Myocyte (in vitro differentiated cells): ENCODE measurements around the gene GLB1L2. TPM values are rescaled to one million over a fixed set of nuclear protein-coding genes. Genes with fewer than 3 reads are reported as not detected.

Experiments
- DNase-seq: peaks from one replicate; pipeline ENCODE4 v3.0.0-alpha.2; 2012; ENCODE audit warnings: low read depth
- total RNA-seq: library from RNA; depleted of rRNA; stranded (reverse); fragments of >200 nt; gene quantifications from 2 replicates; pipeline ENCODE4 v1.2.3, GENCODE V29; 2014

The GLB1L2 gene
- total RNA-seq, 1 donor from 2014 or later, result not detected

GRCh38 chr11:134401825-134402809 is 70.3 kb downstream of the GLB1L2 start:
- DNase-seq, result no peak

GRCh38 chr11:134402910-134403309 is 71.1 kb downstream of the GLB1L2 start:
- no peak for DNase-seq

- DNase-seq, result no peak
These were observed 73.0 kb downstream of the GLB1L2 start for GRCh38 chr11:134404575-134405341.

GRCh38 chr11:134405436-134405835 is 73.6 kb downstream of the GLB1L2 start:
- DNase-seq, result no peak

GRCh38 chr11:134405841-134406240 is 74.1 kb downstream of the GLB1L2 start:
- no peak for DNase-seq

GRCh38 chr11:134406264-134407185 is 74.7 kb downstream of the GLB1L2 start:
- DNase-seq, result no peak

GRCh38 chr11:134407321-134407828 is 75.6 kb downstream of the GLB1L2 start:
- DNase-seq, result no peak

GRCh38 chr11:134407923-134408322 is 76.1 kb downstream of the GLB1L2 start:
- DNase-seq, result no peak

- no peak for DNase-seq
These were observed 78.0 kb downstream of the GLB1L2 start for GRCh38 chr11:134409552-134410429.

GRCh38 chr11:134410766-134411165 is 79.0 kb downstream of the GLB1L2 start:
- no peak for DNase-seq

- DNase-seq, result no peak
These were observed 80.6 kb downstream of the GLB1L2 start, which contains the start of gene B3GAT1 for GRCh38 chr11:134412203-134413042. B3GAT1 (minus strand) TSS chr11:134412242; CDS start chr11:134387659, 24,583 bp downstream.

GRCh38 chr11:134413043-134413825 is 81.4 kb downstream of the GLB1L2 start:
- DNase-seq, result no peak

- DNase-seq, result no peak
These were observed 82.3 kb downstream of the GLB1L2 start for GRCh38 chr11:134413826-134414731.

- DNase-seq, result no peak
These were observed 83.3 kb downstream of the GLB1L2 start for GRCh38 chr11:134414766-134415765.

GRCh38 chr11:134416726-134417125 is 84.9 kb downstream of the GLB1L2 start:
- no peak for DNase-seq
